Suprapubic skin (tissue), 4 donors: Measurements from ENCODE around the gene ZNF805.

Experiments
- CTCF ChIP-seq, 2 donors: fragments of 200-600 bp in 1 of 2; fragments of 450-650 bp in 1 of 2; sonication (generic) in 1 of 2; IDR thresholded peaks; one replicate each; pipeline ENCODE4 v1.5.1; 2016 to 2019; ENCODE audit warnings: antibody characterized with exemption in 2 of 2, mild to moderate bottlenecking in 1 of 2, moderate library complexity in 1 of 2
- POLR2A ChIP-seq, 2 donors: fragments of 450-650 bp; IDR thresholded peaks; one replicate each; pipeline ENCODE4 v1.6.1; 2017; ENCODE audit warnings: antibody characterized with exemption in 2 of 2, mild to moderate bottlenecking in 2 of 2, moderate library complexity in 2 of 2
- POLR2AphosphoS5 ChIP-seq, 3 donors: sonication (generic); formaldehyde crosslinking; IDR thresholded peaks; one replicate each; pipeline ENCODE4 v1.6.1; 2017; ENCODE audit warnings: antibody characterized with exemption in 3 of 3

DNA sequence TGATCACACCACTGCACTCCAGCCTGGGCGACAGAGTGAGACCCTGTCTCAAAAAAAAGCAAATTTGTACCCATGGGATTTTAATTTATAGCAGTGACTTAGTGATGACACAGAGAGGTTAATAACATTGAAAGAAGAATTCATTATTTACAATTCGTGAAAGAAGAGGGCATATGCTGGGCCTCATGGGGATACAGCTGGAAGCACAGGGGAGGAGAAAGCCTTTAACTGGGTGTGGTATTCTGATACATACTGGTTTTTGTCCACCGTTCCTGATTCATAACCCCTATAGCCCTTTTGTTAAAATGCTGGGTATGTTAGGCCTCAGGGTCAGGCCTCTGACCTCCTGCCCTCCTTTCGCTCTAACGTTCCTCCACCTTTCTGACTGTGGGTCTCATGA, 38.3 kb upstream of the ZNF805 start:
- TF ChIP-seq POLR2A (IDR thresholded peaks at IDR 0.05): no peak
- no peak for TF ChIP-seq POLR2AphosphoS5 (IDR thresholded peaks at IDR 0.05)
- no peak for TF ChIP-seq CTCF (IDR thresholded peaks at IDR 0.05)
